Right cardiac atrium (tissue), 5 donors: ENCODE results near the gene CACNG8. TPM values are rescaled to one million over a fixed set of nuclear protein-coding genes. Genes with fewer than 3 reads are reported as not detected.
A peak's percentile ranks its signal among the peaks of the same experiment; 100 is the strongest.

Experiments
- ATAC-seq, 2 donors: fragments of 200-7000 bp; cut with Tn5 transposase; one replicate each; pipeline versions ENCODE4 v1.8.0 to v1.9.1; 2020; ENCODE audit warnings: moderate library complexity in 2 of 2, mild to moderate bottlenecking in 1 of 2
- DNase-seq, 3 donors: peaks; one replicate each; pipeline ENCODE4 v3.0.0-alpha.2; 2020
- H3K27ac ChIP-seq: one replicate; pipeline ENCODE4 v1.5.1; 2013; ENCODE audit warnings: mild to moderate bottlenecking, low read length, control low read depth, moderate library complexity
- H3K27me3 ChIP-seq: one replicate; pipeline ENCODE4 v1.6.1; 2013; ENCODE audit not compliant: control insufficient read depth, insufficient read depth
- H3K4me1 ChIP-seq: one replicate; pipeline ENCODE4 v1.6.1; 2013; ENCODE audit warnings: low read length; ENCODE audit not compliant: control insufficient read depth, insufficient read depth
- H3K4me3 ChIP-seq: one replicate; pipeline ENCODE4 v1.5.1; 2013; ENCODE audit warnings: low read length, control low read depth
- H3K9me3 ChIP-seq: one replicate; pipeline ENCODE4 v1.6.1; 2013; ENCODE audit warnings: low read length; ENCODE audit not compliant: control insufficient read depth
- WGBS: extraction: QIAGEN DNeasy Blood & Tissue Kit; methylation state at CpG from one replicate; pipeline ENCODE4 v1.1.7; 2013; 5-methylcytosine and 5-hydroxymethylcytosine counted together
- intact Hi-C, 4 donors: fragments of 100-400 bp; cut with DNase I; formaldehyde crosslinking; loops; one replicate each; pipeline versions ENCODE4 v1.11.0 to v1.14.0; 2022 to 2023
- long read RNA-seq, 4 donors: library from polyadenylated mRNA; unstranded; transcript quantifications; one replicate each; pipeline ENCODE4 v2.0.0, GENCODE V29; 2020 to 2021
- polyA plus RNA-seq: library from polyadenylated mRNA; stranded (reverse); fragments of 200-250 nt; gene quantifications from one replicate; pipeline ENCODE4 v1.2.3, GENCODE V29; 2013
- total RNA-seq, 4 donors: library from RNA; stranded (reverse); fragmentation: NEBNext Ultra II Directional; extraction: Animal tissue kit (Norgen Biotek cat#: 25700); gene quantifications; one replicate each; pipeline ENCODE4 v1.2.1, GENCODE V29; 2021
- donor health status: healthy with polysubstance abuse.
- donor health status: DM: no; HTN: yes; CAD: no.
- donor health status: DM: no; HTN: no; CAD: no.
- donor health status: DM: no; HTN: yes; CAD: no; lungs with severe emphysema.
- donor health status: DM: yes; HTN: yes; CAD: no.

Gene CACNG8
- total RNA-seq (under 1 TPM; 0.06 to 0.31 (median 0.20) TPM), polyA plus RNA-seq (0.14 TPM)
- long read RNA-seq, donor 1: 0 reads
- long read RNA-seq, donor 2: 0 reads
- long read RNA-seq, donor 3: 0 reads
- long read RNA-seq, donor 4: 0 reads

GRCh38 chr19:53962887-53963431 is at the start of gene CACNG8:
Gene CACNG8 (plus strand): TSS chr19:53962937.
- WGBS: 2% methylated on average over 53 of the region's 55 CpGs
- Histone ChIP-seq H3K27ac (no peak within 1 kb of the TSS), H3K4me3 (no peak within 1 kb of the TSS), H3K4me1 (no peaks in the 10 kb centered on the region), H3K9me3 (no peaks in the 10 kb centered on the region), H3K27me3 (no peaks in the 10 kb centered on the region)
- ATAC-seq (no peak), DNase-seq (no peak)
- intact Hi-C loops: no loop called here

- no peak overlapping the region for H3K4me3 ChIP-seq
- H3K4me1 ChIP-seq: no peaks in the 10 kb centered on the region
- 63% methylated on average over 8 of the region's 8 CpGs for WGBS
- H3K27ac ChIP-seq: no peak overlapping the region
- ATAC-seq (no peak), DNase-seq (no peak)
- no peaks in the 10 kb centered on the region for H3K27me3 ChIP-seq
- intact Hi-C loops: no loop called here
- H3K9me3 ChIP-seq: no peaks in the 10 kb centered on the region
Observed at GRCh38 chr19:53915000-53915399, 47.7 kb upstream of the CACNG8 start.

- Histone ChIP-seq H3K9me3 (no peaks in the 10 kb centered on the region), H3K4me1 (no peaks in the 10 kb centered on the region), H3K27me3 (no peaks in the 10 kb centered on the region), H3K4me3 (no peak overlapping the region), H3K27ac (no peak overlapping the region)
- 69% methylated on average over 6 of the region's 6 CpGs for WGBS
- intact Hi-C loops: no loop called here
- ATAC-seq (no peak), DNase-seq (no peak)
Observed at GRCh38 chr19:53916004-53916403, 46.7 kb upstream of the CACNG8 start.

GRCh38 chr19:53917356-53917755 is 45.4 kb upstream of the CACNG8 start:
- Histone ChIP-seq H3K27ac (no peak overlapping the region), H3K4me1 (no peaks in the 10 kb centered on the region), H3K27me3 (no peaks in the 10 kb centered on the region), H3K4me3 (no peak overlapping the region), H3K9me3 (no peaks in the 10 kb centered on the region)
- no peak for DNase-seq
- WGBS: 77% methylated on average over 7 of the region's 7 CpGs
- intact Hi-C loops: no loop called here
- no peak for ATAC-seq

GRCh38 chr19:53927739-53928138 is 35.0 kb upstream of the CACNG8 start:
- intact Hi-C loops: no loop called here
- H3K4me1 ChIP-seq: no peaks in the 10 kb centered on the region
- ATAC-seq (no peak), DNase-seq (peak in 2 of 3 donors; percentile 35 to 73)
- no peaks in the 10 kb centered on the region for H3K27me3 ChIP-seq
- H3K9me3 ChIP-seq: no peaks in the 10 kb centered on the region
- no peak overlapping the region for H3K4me3 ChIP-seq
- WGBS: 31% methylated on average over 7 of the region's 8 CpGs
- H3K27ac ChIP-seq: no peak overlapping the region

GRCh38 chr19:53936029-53936428 is 26.7 kb upstream of the CACNG8 start:
- DNase-seq (no peak), ATAC-seq (no peak)
- Histone ChIP-seq H3K27me3 (no peaks in the 10 kb centered on the region), H3K4me1 (no peaks in the 10 kb centered on the region), H3K27ac (no peak overlapping the region), H3K9me3 (no peaks in the 10 kb centered on the region), H3K4me3 (no peak overlapping the region)
- intact Hi-C loops: no loop called here
- 52% methylated on average over 7 of the region's 7 CpGs for WGBS

GRCh38 chr19:53942001-53942786 is 20.5 kb upstream of the CACNG8 start:
- Histone ChIP-seq H3K4me3 (no peak overlapping the region), H3K27ac (no peak overlapping the region), H3K4me1 (no peaks in the 10 kb centered on the region), H3K27me3 (no peaks in the 10 kb centered on the region), H3K9me3 (no peaks in the 10 kb centered on the region)
- no peak for ATAC-seq
- DNase-seq: no peak
- intact Hi-C loops: no loop called here
- 5% methylated on average over 55 of the region's 55 CpGs for WGBS

GRCh38 chr19:53944416-53944815 is 18.3 kb upstream of the CACNG8 start:
- Histone ChIP-seq H3K9me3 (no peaks in the 10 kb centered on the region), H3K27ac (no peak overlapping the region), H3K27me3 (no peaks in the 10 kb centered on the region), H3K4me3 (no peak overlapping the region), H3K4me1 (no peaks in the 10 kb centered on the region)
- intact Hi-C loops: no loop called here
- 69% methylated on average over 4 of the region's 4 CpGs for WGBS
- DNase-seq (no peak), ATAC-seq (no peak)

GRCh38 chr19:53944933-53945332 is 17.8 kb upstream of the CACNG8 start:
- Histone ChIP-seq H3K4me1 (no peaks in the 10 kb centered on the region), H3K27ac (no peak overlapping the region), H3K9me3 (no peaks in the 10 kb centered on the region), H3K27me3 (no peaks in the 10 kb centered on the region), H3K4me3 (no peak overlapping the region)
- WGBS: 87% methylated on average over 4 of the region's 4 CpGs
- intact Hi-C loops: no loop called here
- ATAC-seq (no peak), DNase-seq (no peak)

- ATAC-seq (no peak), DNase-seq (no peak)
- Histone ChIP-seq H3K4me3 (no peak overlapping the region), H3K27me3 (no peaks in the 10 kb centered on the region), H3K4me1 (no peaks in the 10 kb centered on the region), H3K27ac (no peak overlapping the region), H3K9me3 (no peaks in the 10 kb centered on the region)
- 47% methylated on average over 9 of the region's 9 CpGs for WGBS
- intact Hi-C loops: no loop called here
Observed at GRCh38 chr19:53945441-53945840, 17.3 kb upstream of the CACNG8 start.

GRCh38 chr19:53945998-53946397 is 16.7 kb upstream of the CACNG8 start:
- no peak overlapping the region for H3K4me3 ChIP-seq
- H3K9me3 ChIP-seq: no peaks in the 10 kb centered on the region
- H3K4me1 ChIP-seq: no peaks in the 10 kb centered on the region
- intact Hi-C loops: no loop called here
- ATAC-seq (no peak), DNase-seq (no peak)
- no peak overlapping the region for H3K27ac ChIP-seq
- WGBS: 98% methylated on average over 2 of the region's 2 CpGs
- no peaks in the 10 kb centered on the region for H3K27me3 ChIP-seq
